ENCODE data around the gene PDE9A. TPM values are rescaled to one million over a fixed set of nuclear protein-coding genes. Genes with fewer than 3 reads are reported as not detected.
"Not testable (repeated sequence)": the region's sequence is repeated elsewhere in the genome, so short reads cannot be mapped to it uniquely, and the experiment has no call there.

Gene PDE9A
- total and polyA plus RNA-seq, 2 donors (not counting 3 experiments of a cell fraction or from before 2014, with no cell fraction given): 0.28 to 2.2 TPM

GRCh38 chr21:42806509-42807140 lies 153.2 kb downstream of the PDE9A start:
- no peaks in the 10 kb centered on the region for H3K79me2 ChIP-seq (ENCODE audit: control insufficient read depth, insufficient read depth, low read length)
- no peak overlapping the region for H3K27ac ChIP-seq (ENCODE audit: insufficient read depth, low read depth, low read length)
- intact Hi-C loops (cut with micrococcal nuclease): no loop called here
- FAIRE-seq (no peak), DNase-seq (ENCODE audit: low read depth, low spot score) (no peak)
- no peaks in the 10 kb centered on the region for H3K4me1 ChIP-seq (ENCODE audit: control insufficient read depth, extremely low read depth, insufficient read depth, low read length)
- no peaks in the 10 kb centered on the region for H3K9me1 ChIP-seq (replicated peaks; ENCODE audit: control insufficient read depth, extremely low read depth, insufficient read depth, low read length)
- H2AFZ ChIP-seq (ENCODE audit: low read depth, low read length): no peak overlapping the region
- H3K4me3 ChIP-seq (replicated peaks in 1 of 3; ENCODE audit: insufficient read depth in 1 of 3, low read depth in 1 of 3, low read length in 3 of 3): no peak overlapping the region
- ChIA-PET CTCF (interaction anchor here (0.8 kb wide), 1 partner anchor 18 kb away, joined by 3 read pairs; no protein-coding TSS in a partner anchor), POLR2A (no interaction called here)
- BruUV-seq (replicated peaks): no TSS peak
- H4K20me1 ChIP-seq (replicated peaks; ENCODE audit: control insufficient read depth, extremely low read depth, insufficient read depth, low read length): no peaks in the 10 kb centered on the region
- H3K9me3 ChIP-seq (replicated peaks; ENCODE audit: control insufficient read depth, insufficient read depth, low read length): no peaks in the 10 kb centered on the region
- H3K4me2 ChIP-seq (ENCODE audit: insufficient read depth, low read length): no peak overlapping the region
- H3K36me3 ChIP-seq (ENCODE audit: control insufficient read depth in 2 of 2, extremely low read depth in 1 of 2, insufficient read depth in 2 of 2, low read length in 2 of 2): no peaks in the 10 kb centered on the region
- dilution Hi-C loops (cut with MboI; ENCODE audit: extremely low pct_ligation_motif_present, low sequenced_read_pairs): no loop called here
- peaks cover 0 to 4% of the 10 kb centered on the region in 2 experiments for H3K27me3 ChIP-seq (ENCODE audit: control insufficient read depth in 2 of 2, insufficient read depth in 2 of 2, low read length in 2 of 2)
- TF ChIP-seq CTCF (IDR thresholded peaks at IDR 0.05; ENCODE audit: extremely low read depth in 1 of 2, insufficient read depth in 1 of 2, low read depth in 1 of 2, low read length in 2 of 2) (no peak), GATA2 (IDR thresholded peaks at IDR 0.05; ENCODE audit: insufficient read depth, insufficient read length, low read depth, low read length) (no peak), FOS (IDR thresholded peaks at IDR 0.05; ENCODE audit: borderline replicate concordance, insufficient read depth, low read length) (no peak), MAX (IDR thresholded peaks at IDR 0.05; ENCODE audit: insufficient read depth, insufficient read length) (no peak), POLR2AphosphoS5 (IDR thresholded peaks at IDR 0.05; ENCODE audit: insufficient read depth, low read depth, low read length) (no peak), MYC (IDR thresholded peaks at IDR 0.05; ENCODE audit: low read depth, low read length) (no peak), JUN (IDR thresholded peaks at IDR 0.05; ENCODE audit: borderline replicate concordance, insufficient read depth, insufficient read length, low read depth) (no peak), EZH2 (IDR thresholded peaks at IDR 0.05; ENCODE audit: borderline replicate concordance, low read depth, low read length, severe bottlenecking) (no peak), POLR2A (IDR thresholded peaks at IDR 0.05; ENCODE audit: low read depth, low read length) (no peak)
- no peak overlapping the region for H3K9ac ChIP-seq (replicated peaks; ENCODE audit: extremely low read depth, insufficient read depth, low read length)

- H3K9ac ChIP-seq (replicated peaks; ENCODE audit: extremely low read depth, insufficient read depth, low read length); H3K4me2 ChIP-seq (ENCODE audit: insufficient read depth, low read length); H3K36me3 ChIP-seq (ENCODE audit: control insufficient read depth in 2 of 2, extremely low read depth in 1 of 2, insufficient read depth in 2 of 2, low read length in 2 of 2); H3K9me1 ChIP-seq (replicated peaks; ENCODE audit: control insufficient read depth, extremely low read depth, insufficient read depth, low read length); H2AFZ ChIP-seq (ENCODE audit: low read depth, low read length); POLR2A ChIA-PET; H3K27me3 ChIP-seq (ENCODE audit: control insufficient read depth in 2 of 2, insufficient read depth in 2 of 2, low read length in 2 of 2); FAIRE-seq; H3K27ac ChIP-seq (ENCODE audit: insufficient read depth, low read depth, low read length); intact Hi-C loops (cut with micrococcal nuclease); H3K4me1 ChIP-seq (ENCODE audit: control insufficient read depth, extremely low read depth, insufficient read depth, low read length); BruUV-seq (replicated peaks); H3K9me3 ChIP-seq (replicated peaks; ENCODE audit: control insufficient read depth, insufficient read depth, low read length); H3K79me2 ChIP-seq (ENCODE audit: control insufficient read depth, insufficient read depth, low read length); H3K4me3 ChIP-seq (replicated peaks in 1 of 3; ENCODE audit: insufficient read depth in 1 of 3, low read depth in 1 of 3, low read length in 3 of 3); dilution Hi-C loops (cut with MboI; ENCODE audit: extremely low pct_ligation_motif_present, low sequenced_read_pairs); H4K20me1 ChIP-seq (replicated peaks; ENCODE audit: control insufficient read depth, extremely low read depth, insufficient read depth, low read length); DNase-seq (ENCODE audit: low read depth, low spot score): not testable (repeated sequence)
- CTCF ChIA-PET: interaction anchor here (0.8 kb wide), 1 partner anchor 19 kb away, joined by 3 read pairs; no protein-coding TSS in a partner anchor
These were observed 154.0 kb downstream of the PDE9A start for GRCh38 chr21:42807293-42807895.
